ENCODE measurements around the gene DNAJB14. TPM values are rescaled to one million over a fixed set of nuclear protein-coding genes. Genes with fewer than 3 reads are reported as not detected.

DNAJB14 gene
- total and polyA plus RNA-seq, 2 donors (not counting 1 experiment from before 2014, with no cell fraction given), result 14.4 to 64.9 TPM

GRCh38 chr4:99855678-99856077, 90.7 kb downstream of the DNAJB14 start:
- H3K4me1 Mint-ChIP-seq, result peaks cover 69% of the 10 kb centered on the region

DNA sequence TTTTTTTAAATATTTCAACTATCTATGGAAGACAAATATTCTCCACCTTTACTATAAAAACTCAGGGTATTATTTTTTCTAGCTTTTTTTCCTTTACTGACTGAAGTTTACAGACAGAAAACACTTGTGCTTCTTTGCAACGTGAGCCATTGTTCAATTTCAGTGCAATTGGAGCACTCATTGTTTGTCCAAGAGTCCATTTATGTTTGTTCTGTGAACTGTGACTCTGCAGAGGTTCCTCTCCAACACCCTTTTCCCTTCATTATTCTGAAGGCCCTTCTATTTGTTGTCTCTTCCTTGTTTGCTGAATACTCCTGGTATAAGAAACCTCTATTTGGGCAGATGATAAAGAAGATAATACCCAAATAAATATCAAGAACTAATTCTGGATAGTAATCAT, 92.4 kb downstream of the DNAJB14 start:
- Histone ChIP-seq H3K4me1 (ENCODE audit: control insufficient read depth in 2 of 2, insufficient read depth in 2 of 2, low read length in 2 of 2) (peaks cover 32 to 40% of the 10 kb centered on the region in 2 donors), H3K4me3 (ENCODE audit: control extremely low read depth in 1 of 5, extremely low read depth in 1 of 5, insufficient read depth in 1 of 5, low read depth in 2 of 5, low read length in 4 of 5) (no peak overlapping the region), H4K20me1 (ENCODE audit: control insufficient read depth, insufficient read depth, low read length, poor library complexity, severe bottlenecking) (peaks cover 16% of the 10 kb centered on the region), H3K4me2 (replicated peaks; ENCODE audit: low read depth, low read length, poor library complexity, severe bottlenecking) (no peak overlapping the region), H3K79me2 (ENCODE audit: control insufficient read depth, insufficient read depth, low read length) (peaks cover 55% of the 10 kb centered on the region), H3K9me3 (ENCODE audit: control extremely low read depth in 1 of 3, control insufficient read depth in 2 of 3, insufficient read depth in 1 of 3, low read length in 2 of 3) (no peaks in the 10 kb centered on the region), H3K27ac (ENCODE audit: low read length in 2 of 2) (peak overlapping the region in 1 of 2 donors; percentile 84), H3K27me3 (replicated peaks in 1 of 4; ENCODE audit: control extremely low read depth in 1 of 4, control insufficient read depth in 3 of 4, insufficient read depth in 4 of 4, low read length in 3 of 4) (no peaks in the 10 kb centered on the region), H3K9ac (ENCODE audit: low read length) (no peak overlapping the region), H2AFZ (ENCODE audit: insufficient read depth, low read depth, low read length, poor library complexity, severe bottlenecking) (no peak overlapping the region), H3K36me3 (replicated peaks in 1 of 2; ENCODE audit: control extremely low read depth in 1 of 2, control insufficient read depth in 1 of 2, extremely low read depth in 1 of 2, insufficient read depth in 2 of 2, low read length in 1 of 2) (peaks cover 20 to 41% of the 10 kb centered on the region in 2 experiments)
- ATAC-seq (ENCODE audit: low read depth) (no peak), DNase-seq (no peak)
- ChIA-PET CTCF (interaction anchor here (1.4 to 5.8 kb wide), 2 partner anchors 37 to 42 kb away, joined by 3 to 34 read pairs; partner anchors contain the start of gene DAPP1), POLR2A (no interaction called here)
- Mint-ChIP-seq H3K9me3 (ENCODE audit: insufficient read depth) (no peaks in the 10 kb centered on the region), H3K4me3 (no peak overlapping the region), H3K27me3 (no peaks in the 10 kb centered on the region), H3K27ac (peak overlapping the region; percentile 57), H3K4me1 (peaks cover 61% of the 10 kb centered on the region)
- no peak for TF ChIP-seq EZH2 (IDR thresholded peaks at IDR 0.05; ENCODE audit: borderline replicate concordance, insufficient read depth, low read depth, low read length, poor library complexity, severe bottlenecking)
- TF ChIP-seq, protein P1, sequence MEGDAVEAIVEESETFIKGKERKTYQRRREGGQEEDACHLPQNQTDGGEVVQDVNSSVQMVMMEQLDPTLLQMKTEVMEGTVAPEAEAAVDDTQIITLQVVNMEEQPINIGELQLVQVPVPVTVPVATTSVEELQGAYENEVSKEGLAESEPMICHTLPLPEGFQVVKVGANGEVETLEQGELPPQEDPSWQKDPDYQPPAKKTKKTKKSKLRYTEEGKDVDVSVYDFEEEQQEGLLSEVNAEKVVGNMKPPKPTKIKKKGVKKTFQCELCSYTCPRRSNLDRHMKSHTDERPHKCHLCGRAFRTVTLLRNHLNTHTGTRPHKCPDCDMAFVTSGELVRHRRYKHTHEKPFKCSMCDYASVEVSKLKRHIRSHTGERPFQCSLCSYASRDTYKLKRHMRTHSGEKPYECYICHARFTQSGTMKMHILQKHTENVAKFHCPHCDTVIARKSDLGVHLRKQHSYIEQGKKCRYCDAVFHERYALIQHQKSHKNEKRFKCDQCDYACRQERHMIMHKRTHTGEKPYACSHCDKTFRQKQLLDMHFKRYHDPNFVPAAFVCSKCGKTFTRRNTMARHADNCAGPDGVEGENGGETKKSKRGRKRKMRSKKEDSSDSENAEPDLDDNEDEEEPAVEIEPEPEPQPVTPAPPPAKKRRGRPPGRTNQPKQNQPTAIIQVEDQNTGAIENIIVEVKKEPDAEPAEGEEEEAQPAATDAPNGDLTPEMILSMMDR (IDR thresholded peaks at IDR 0.05), result no peak
- intact Hi-C loops (cut with micrococcal nuclease), result no loop called here
- WGBS (ENCODE audit: insufficient coverage), result no CpG with 5 or more reads among the region's 1 CpG

More at GRCh38 chr4:99855678-99856077, 90.7 kb downstream of the DNAJB14 start:
- H3K79me2 ChIP-seq (ENCODE audit: control insufficient read depth, insufficient read depth, low read length), result peaks cover 67% of the 10 kb centered on the region
- peaks cover 46 to 51% of the 10 kb centered on the region in 2 donors for H3K4me1 ChIP-seq (ENCODE audit: control insufficient read depth in 2 of 2, insufficient read depth in 2 of 2, low read length in 2 of 2)
- peak overlapping the region; percentile 55 for H3K4me2 ChIP-seq (replicated peaks; ENCODE audit: low read depth, low read length, poor library complexity, severe bottlenecking)
- WGBS (ENCODE audit: insufficient coverage), result no CpG with 5 or more reads among the region's 1 CpG
- H3K27ac ChIP-seq (ENCODE audit: low read length in 2 of 2), result peak overlapping the region; percentile 31 to 84
- Mint-ChIP-seq H3K9me3 (ENCODE audit: insufficient read depth) (no peaks in the 10 kb centered on the region), H3K4me3 (peak overlapping the region; percentile 11), H3K27me3 (no peaks in the 10 kb centered on the region), H3K27ac (peak overlapping the region; percentile 64)
- H3K36me3 ChIP-seq (replicated peaks in 1 of 2; ENCODE audit: control extremely low read depth in 1 of 2, control insufficient read depth in 1 of 2, extremely low read depth in 1 of 2, insufficient read depth in 2 of 2, low read length in 1 of 2), result peaks cover 20 to 37% of the 10 kb centered on the region in 2 experiments
- ATAC-seq (ENCODE audit: low read depth) (peak; percentile 75), DNase-seq (peak; percentile 78)
- H3K27me3 ChIP-seq (replicated peaks in 1 of 4; ENCODE audit: control extremely low read depth in 1 of 4, control insufficient read depth in 3 of 4, insufficient read depth in 4 of 4, low read length in 3 of 4), result no peaks in the 10 kb centered on the region
- ChIA-PET POLR2A (interaction anchor here (1.2 to 1.3 kb wide), 2 partner anchors 35 to 39 kb away, joined by 4 to 5 read pairs; partner anchors contain the start of gene DAPP1), CTCF (interaction anchor here (0.9 to 5.8 kb wide), 4 partner anchors 29 to 93 kb away, joined by 3 to 34 read pairs (median 4); partner anchors contain the start of gene DAPP1)
- TF ChIP-seq, protein P1 (IDR thresholded peaks at IDR 0.05), result no peak
- TF ChIP-seq EZH2 (IDR thresholded peaks at IDR 0.05; ENCODE audit: borderline replicate concordance, insufficient read depth, low read depth, low read length, poor library complexity, severe bottlenecking), result no peak
- peak overlapping the region in 1 of 5 experiments; percentile 5 for H3K4me3 ChIP-seq (ENCODE audit: control extremely low read depth in 1 of 5, extremely low read depth in 1 of 5, insufficient read depth in 1 of 5, low read depth in 2 of 5, low read length in 4 of 5)
- no peak overlapping the region for H3K9ac ChIP-seq (ENCODE audit: low read length)
- peak overlapping the region; percentile 22 for H2AFZ ChIP-seq (ENCODE audit: insufficient read depth, low read depth, low read length, poor library complexity, severe bottlenecking)
- peaks cover 22% of the 10 kb centered on the region for H4K20me1 ChIP-seq (ENCODE audit: control insufficient read depth, insufficient read depth, low read length, poor library complexity, severe bottlenecking)
- intact Hi-C loops (cut with micrococcal nuclease), result loop anchor here (1.0 to 5.0 kb wide), 2 partner anchors 8 to 37 kb away; partner anchors contain the start of gene LAMTOR3
- no peaks in the 10 kb centered on the region for H3K9me3 ChIP-seq (ENCODE audit: control extremely low read depth in 1 of 3, control insufficient read depth in 2 of 3, insufficient read depth in 1 of 3, low read length in 2 of 3)
